Activated naive CD4-positive, alpha-beta T cell treated with anti-CD3 and anti-CD28 coated beads, Interleukin-2, amount 10 ng/mL, durations not matched to agents 7 days and 5 days (primary cell): Measurements from ENCODE around the gene NOL9.

Experiments
- CTCF ChIA-PET: fragments of 350-600 bp; sonication (Branson Sonifier 250); formaldehyde crosslinking; loops from one replicate; lab custom pipeline; 2021; ENCODE audit warnings: antibody characterized with exemption; lab: Charles Lee
- DNase-seq: peaks from one replicate; pipeline ENCODE4 v3.0.0-alpha.2; 2020
- H3K27ac Mint-ChIP-seq: one replicate; pipeline ENCODE4 v1.8.0; 2021; ENCODE audit warnings: mild to moderate bottlenecking, moderate library complexity, mixed read lengths
- H3K27me3 Mint-ChIP-seq: one replicate; pipeline ENCODE4 v1.8.0; 2021; ENCODE audit warnings: mild to moderate bottlenecking, mixed read lengths
- H3K36me3 Mint-ChIP-seq: one replicate; pipeline ENCODE4 v1.8.0; 2021; ENCODE audit warnings: mixed read lengths
- H3K4me1 Mint-ChIP-seq: one replicate; pipeline ENCODE4 v1.8.0; 2021; ENCODE audit warnings: mixed read lengths
- H3K4me3 Mint-ChIP-seq: one replicate; pipeline ENCODE4 v1.8.0; 2021; ENCODE audit warnings: mild to moderate bottlenecking, moderate library complexity, mixed read lengths
- H3K9me3 Mint-ChIP-seq: one replicate; pipeline ENCODE4 v1.8.0; 2021; ENCODE audit warnings: mixed read lengths

Gene NOL9

GRCh38 chr1:6536291-6536690 is 18.0 kb downstream of the NOL9 start:
- no peak overlapping the region for H3K4me3 Mint-ChIP-seq
- H3K36me3 Mint-ChIP-seq: peaks cover 51% of the 10 kb centered on the region
- H3K4me1 Mint-ChIP-seq: peaks cover 2% of the 10 kb centered on the region
- H3K9me3 Mint-ChIP-seq: no peaks in the 10 kb centered on the region
- H3K27ac Mint-ChIP-seq: no peak overlapping the region
- DNase-seq: no peak
- no peaks in the 10 kb centered on the region for H3K27me3 Mint-ChIP-seq
- CTCF ChIA-PET: interaction anchor here (1.1 to 4.1 kb wide), 2 partner anchors 12 to 18 kb away, joined by 5 to 17 read pairs; partner anchors contain the start of genes NOL9 and TAS1R1

DNA sequence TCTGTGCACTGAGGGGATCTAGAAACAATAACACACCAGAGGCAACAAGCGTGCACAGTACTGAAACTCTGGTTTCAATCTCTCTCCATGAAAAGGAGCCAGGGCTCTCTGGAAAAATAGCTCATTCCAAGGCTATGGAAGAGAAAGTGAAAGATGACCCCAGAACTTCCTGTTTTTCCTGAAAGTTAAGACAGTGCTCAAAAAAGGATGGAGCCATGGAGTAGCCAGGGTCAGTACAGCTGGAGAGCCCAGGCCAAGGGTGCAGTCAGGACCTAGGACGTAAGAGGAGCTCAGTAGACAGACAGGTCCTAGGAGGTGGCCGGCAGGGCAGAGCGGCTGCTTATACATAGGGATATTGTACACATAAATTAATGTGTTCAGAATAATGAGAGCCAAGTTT is 19.1 kb downstream of the NOL9 start:
- no peak overlapping the region for H3K27ac Mint-ChIP-seq

DNA sequence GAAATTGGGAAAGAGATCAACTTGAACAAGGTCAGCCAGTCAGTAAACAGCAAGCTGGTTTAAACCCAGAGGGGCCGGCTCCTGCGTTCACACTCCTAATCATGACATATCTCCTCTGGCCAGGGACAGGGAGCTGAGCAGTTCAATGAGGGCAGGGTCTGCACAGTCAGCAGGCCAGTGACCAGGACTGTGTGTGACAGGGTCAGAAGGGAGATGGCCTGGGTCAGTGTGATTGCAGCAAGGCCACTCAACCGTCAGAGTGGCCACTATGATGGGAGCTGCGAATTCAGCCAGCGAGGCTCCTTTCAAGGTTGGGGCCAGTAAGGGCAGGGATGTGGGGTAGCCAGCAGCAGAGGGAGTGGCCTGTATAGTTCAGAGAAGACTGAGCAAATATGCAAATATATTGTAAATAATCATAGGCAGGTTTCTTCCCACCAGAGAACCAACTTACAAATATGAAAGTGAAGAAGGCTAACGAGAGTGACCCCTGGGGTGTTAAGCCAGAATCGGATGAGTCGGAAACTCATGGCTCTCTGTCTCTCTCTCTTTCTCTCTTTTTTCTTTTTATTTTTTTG is 20.0 kb downstream of the NOL9 start:
- DNase-seq: no peak
- CTCF ChIA-PET: interaction anchor here (4.1 kb wide), 1 partner anchor 20 kb away, joined by 17 read pairs; the partner anchor contains the start of genes NOL9 and TAS1R1
- Mint-ChIP-seq H3K27me3 (no peaks in the 10 kb centered on the region), H3K4me3 (no peak overlapping the region), H3K9me3 (no peaks in the 10 kb centered on the region), H3K36me3 (peaks cover 48% of the 10 kb centered on the region), H3K4me1 (no peaks in the 10 kb centered on the region), H3K27ac (peak overlapping the region; percentile 55)

More for the DNA sequence above, 19.1 kb downstream of the NOL9 start:
- Mint-ChIP-seq H3K4me3 (no peak overlapping the region), H3K36me3 (peaks cover 51% of the 10 kb centered on the region), H3K4me1 (peaks cover 2% of the 10 kb centered on the region), H3K9me3 (no peaks in the 10 kb centered on the region), H3K27me3 (no peaks in the 10 kb centered on the region)
- DNase-seq: no peak
- CTCF ChIA-PET: interaction anchor here (4.1 kb wide), 1 partner anchor 19 kb away, joined by 17 read pairs; the partner anchor contains the start of genes NOL9 and TAS1R1

GRCh38 chr1:6531996-6532395 is 22.3 kb downstream of the NOL9 start:
- CTCF ChIA-PET: interaction anchor here (1.6 kb wide), 1 partner anchor 22 kb away, joined by 3 read pairs; the partner anchor contains the start of gene NOL9
- H3K27me3 Mint-ChIP-seq: no peaks in the 10 kb centered on the region
- peaks cover 51% of the 10 kb centered on the region for H3K36me3 Mint-ChIP-seq

GRCh38 chr1:6530504-6531160 is 23.7 kb downstream of the NOL9 start:
- DNase-seq: no peak
- no peaks in the 10 kb centered on the region for H3K27me3 Mint-ChIP-seq
- H3K4me3 Mint-ChIP-seq: no peak overlapping the region
- peaks cover 58% of the 10 kb centered on the region for H3K36me3 Mint-ChIP-seq
- CTCF ChIA-PET: no interaction called here
- H3K9me3 Mint-ChIP-seq: no peaks in the 10 kb centered on the region
- no peaks in the 10 kb centered on the region for H3K4me1 Mint-ChIP-seq
- no peak overlapping the region for H3K27ac Mint-ChIP-seq

More at GRCh38 chr1:6531996-6532395, 22.3 kb downstream of the NOL9 start:
- DNase-seq: no peak
- Mint-ChIP-seq H3K4me1 (no peaks in the 10 kb centered on the region), H3K4me3 (no peak overlapping the region), H3K9me3 (no peaks in the 10 kb centered on the region), H3K27ac (no peak overlapping the region)

GRCh38 chr1:6528492-6528891 is 25.8 kb downstream of the NOL9 start:
- peaks cover 58% of the 10 kb centered on the region for H3K36me3 Mint-ChIP-seq
- no peak overlapping the region for H3K4me3 Mint-ChIP-seq
- DNase-seq: no peak
- no peak overlapping the region for H3K27ac Mint-ChIP-seq
- H3K4me1 Mint-ChIP-seq: no peaks in the 10 kb centered on the region
- CTCF ChIA-PET: interaction anchor here (0.7 to 1.0 kb wide), 2 partner anchors 37 to 39 kb away, joined by 3 read pairs; partner anchors contain the start of gene PLEKHG5
- H3K9me3 Mint-ChIP-seq: no peaks in the 10 kb centered on the region
- no peaks in the 10 kb centered on the region for H3K27me3 Mint-ChIP-seq

DNA sequence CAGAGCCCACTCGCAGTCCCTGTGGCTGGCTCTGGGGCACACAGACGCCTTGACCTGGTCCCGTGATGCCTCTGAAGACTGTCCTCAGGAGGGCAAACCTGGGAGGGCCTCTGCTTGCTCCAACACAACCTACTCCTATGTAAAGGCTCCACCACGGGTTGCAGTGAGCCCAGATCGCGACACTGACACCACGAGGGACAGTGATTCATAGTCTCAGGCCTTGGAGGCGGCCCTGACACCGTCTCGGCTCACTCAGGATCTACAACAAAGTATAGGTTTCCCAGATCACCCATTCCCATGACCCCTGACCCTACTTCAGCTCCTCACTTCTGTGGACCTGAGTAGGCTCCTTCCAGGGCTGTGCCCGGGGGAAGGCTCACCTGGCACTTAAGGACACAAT is 28.0 kb downstream of the NOL9 start:
- CTCF ChIA-PET: interaction anchor here (1.6 kb wide), 1 partner anchor 28 kb away, joined by 3 read pairs; the partner anchor contains the start of gene NOL9

DNA sequence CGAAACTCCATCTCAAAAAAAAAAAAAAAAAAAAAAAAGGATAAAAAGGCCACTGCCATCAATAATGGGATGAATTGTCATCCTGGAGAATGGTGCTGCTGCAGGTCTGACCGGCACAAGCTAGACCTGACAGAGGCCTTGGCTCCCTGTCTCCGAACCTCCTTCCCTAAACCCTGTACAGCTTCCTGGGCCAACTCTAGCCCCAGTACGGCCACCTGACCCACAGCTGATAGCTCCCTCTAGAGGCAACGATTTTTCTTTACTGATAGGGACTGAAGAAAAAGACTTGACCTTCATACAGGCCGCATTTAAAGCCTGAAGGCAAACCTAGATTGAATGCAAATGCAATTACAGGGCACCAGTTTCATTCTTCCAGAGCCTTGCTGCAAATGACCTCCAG is 30.7 kb downstream of the NOL9 start:
- H3K27ac Mint-ChIP-seq: peak overlapping the region; percentile 39
- no peaks in the 10 kb centered on the region for H3K9me3 Mint-ChIP-seq
- no peak for DNase-seq
- no peaks in the 10 kb centered on the region for H3K27me3 Mint-ChIP-seq
- H3K4me3 Mint-ChIP-seq: no peak overlapping the region
- CTCF ChIA-PET: interaction anchor here (0.8 to 1.6 kb wide), 3 partner anchors 33 to 123 kb away, joined by 3 to 5 read pairs (median 5); partner anchors contain the start of gene PLEKHG5
- H3K36me3 Mint-ChIP-seq: peaks cover 35% of the 10 kb centered on the region
- no peaks in the 10 kb centered on the region for H3K4me1 Mint-ChIP-seq

More for the DNA sequence above, 28.0 kb downstream of the NOL9 start:
- Mint-ChIP-seq H3K4me3 (no peak overlapping the region), H3K27me3 (no peaks in the 10 kb centered on the region), H3K27ac (no peak overlapping the region), H3K9me3 (no peaks in the 10 kb centered on the region), H3K4me1 (no peaks in the 10 kb centered on the region), H3K36me3 (peaks cover 44% of the 10 kb centered on the region)
- no peak for DNase-seq

DNA sequence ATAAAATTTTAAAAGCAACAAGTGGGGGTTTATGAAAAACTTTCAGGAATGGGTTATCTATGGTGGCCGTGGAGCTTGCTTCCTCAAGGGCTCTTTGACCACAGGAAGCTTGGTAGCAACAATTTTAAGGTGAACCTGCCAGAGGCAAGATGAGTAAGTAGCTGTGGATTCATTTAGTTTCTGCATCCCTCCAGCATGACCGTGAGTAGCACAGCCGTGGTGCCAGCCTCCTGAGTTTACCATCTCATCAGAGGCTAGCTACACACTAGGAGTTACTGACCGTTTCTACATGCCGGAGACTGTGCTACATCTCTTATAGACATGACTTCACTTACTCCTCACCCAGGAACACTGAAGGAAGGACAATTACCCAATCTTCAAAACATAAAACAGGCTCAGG is 32.8 kb downstream of the NOL9 start:
- no peak for DNase-seq
- Mint-ChIP-seq H3K4me1 (no peaks in the 10 kb centered on the region), H3K36me3 (peaks cover 22% of the 10 kb centered on the region), H3K4me3 (no peak overlapping the region), H3K9me3 (no peaks in the 10 kb centered on the region), H3K27me3 (no peaks in the 10 kb centered on the region), H3K27ac (peak overlapping the region; percentile 19)
- CTCF ChIA-PET: interaction anchor here (0.6 to 1.5 kb wide), 3 partner anchors 17 to 149 kb away, joined by 3 to 5 read pairs (median 4); no protein-coding TSS in a partner anchor

DNA sequence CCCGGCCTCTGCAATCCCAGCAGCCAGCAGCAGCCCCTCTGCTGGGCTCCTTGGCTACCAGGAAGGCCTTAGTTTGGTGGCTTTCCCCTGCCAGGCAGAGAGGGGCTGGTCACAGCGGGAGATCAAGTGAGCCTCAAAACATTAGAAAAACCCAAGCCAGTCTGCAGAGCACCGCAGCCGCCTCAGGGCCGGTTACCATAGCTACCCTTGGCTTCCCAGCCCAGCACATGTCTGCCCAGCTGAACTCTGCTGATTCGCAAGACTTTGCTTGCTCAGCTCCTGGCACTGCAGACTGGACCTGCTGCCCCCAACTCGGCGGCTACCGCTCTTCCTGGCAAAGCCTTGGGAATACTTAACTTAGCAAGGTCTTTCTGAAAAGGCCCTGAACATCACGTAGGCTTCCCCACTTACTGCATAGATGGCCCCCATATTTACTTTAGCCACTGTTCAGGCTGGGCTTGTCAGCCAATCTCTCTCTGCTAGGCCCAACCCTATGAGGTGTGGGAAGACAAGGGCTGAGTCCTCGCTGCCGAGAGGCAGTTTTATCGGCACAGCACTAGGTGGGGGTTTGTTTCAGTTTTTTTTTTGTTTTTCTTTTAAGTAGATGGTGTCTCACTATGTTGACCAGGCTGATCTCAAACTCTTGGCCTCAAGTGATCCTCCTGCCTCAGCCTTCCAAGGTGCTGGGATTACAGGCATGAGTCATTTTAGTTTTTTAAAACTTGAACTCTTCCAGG is 34.2 kb downstream of the NOL9 start:
- Mint-ChIP-seq H3K4me3 (no peak overlapping the region), H3K9me3 (no peaks in the 10 kb centered on the region), H3K27ac (peak overlapping the region; percentile 11), H3K4me1 (no peaks in the 10 kb centered on the region), H3K36me3 (peaks cover 10% of the 10 kb centered on the region), H3K27me3 (no peaks in the 10 kb centered on the region)
- DNase-seq: no peak
- CTCF ChIA-PET: interaction anchor here (0.7 kb wide), 1 partner anchor 411 kb away, joined by 3 read pairs; no protein-coding TSS in a partner anchor

- Mint-ChIP-seq H3K4me1 (no peaks in the 10 kb centered on the region), H3K36me3 (peaks cover 9% of the 10 kb centered on the region), H3K27me3 (no peaks in the 10 kb centered on the region), H3K9me3 (no peaks in the 10 kb centered on the region), H3K4me3 (no peak overlapping the region), H3K27ac (no peak overlapping the region)
- no peak for DNase-seq
- CTCF ChIA-PET: no interaction called here
Observed at GRCh38 chr1:6519491-6519934, 34.8 kb downstream of the NOL9 start.

GRCh38 chr1:6517435-6517851 is 36.9 kb downstream of the NOL9 start:
- no peak overlapping the region for H3K27ac Mint-ChIP-seq
- H3K4me1 Mint-ChIP-seq: no peaks in the 10 kb centered on the region
- CTCF ChIA-PET: interaction anchor here (0.5 kb wide), 1 partner anchor 373 kb away, joined by 3 read pairs; no protein-coding TSS in a partner anchor
- H3K4me3 Mint-ChIP-seq: no peak overlapping the region
- no peak for DNase-seq
- H3K9me3 Mint-ChIP-seq: no peaks in the 10 kb centered on the region
- no peaks in the 10 kb centered on the region for H3K36me3 Mint-ChIP-seq
- H3K27me3 Mint-ChIP-seq: no peaks in the 10 kb centered on the region

- CTCF ChIA-PET: no interaction called here
- H3K4me1 Mint-ChIP-seq: no peaks in the 10 kb centered on the region
- no peak for DNase-seq
- H3K9me3 Mint-ChIP-seq: no peaks in the 10 kb centered on the region
- H3K36me3 Mint-ChIP-seq: no peaks in the 10 kb centered on the region
- H3K27ac Mint-ChIP-seq: no peak overlapping the region
- no peak overlapping the region for H3K4me3 Mint-ChIP-seq
- H3K27me3 Mint-ChIP-seq: no peaks in the 10 kb centered on the region
Observed at GRCh38 chr1:6515771-6516170, 38.5 kb downstream of the NOL9 start.

- Mint-ChIP-seq H3K9me3 (no peaks in the 10 kb centered on the region), H3K27me3 (peaks cover 5% of the 10 kb centered on the region), H3K4me1 (no peaks in the 10 kb centered on the region), H3K36me3 (no peaks in the 10 kb centered on the region), H3K4me3 (no peak overlapping the region), H3K27ac (no peak overlapping the region)
- no peak for DNase-seq
- CTCF ChIA-PET: interaction anchor here (0.6 to 1.6 kb wide), 2 partner anchors 23 to 117 kb away, joined by 3 to 5 read pairs; no protein-coding TSS in a partner anchor
Observed at GRCh38 chr1:6513320-6513801, 41.0 kb downstream of the NOL9 start.
